LNCaP clone FGC (cell line): ENCODE data around the gene SPTBN1.

Experiments
- DNase-seq: peaks from one replicate; pipeline ENCODE4 v3.0.0-alpha.2; 2011; ENCODE audit warnings: low read depth
- H3K4me3 ChIP-seq: 2 replicates; pipeline ENCODE4 v1.5.1; 2011; ENCODE audit warnings: mild to moderate bottlenecking, low read depth, low read length, control low read depth
- CTCF ChIP-seq: IDR thresholded peaks from 2 replicates; pipeline ENCODE4 v1.5.1; 2012; ENCODE audit warnings: mild to moderate bottlenecking; ENCODE audit not compliant: control insufficient read depth, insufficient read depth; ENCODE audit errors: extremely low read depth

Gene SPTBN1

GRCh38 chr2:54466870-54467269 is 10.7 kb downstream of the SPTBN1 start:
- no peak for TF ChIP-seq CTCF
- no peak for DNase-seq
- no peak overlapping the region for H3K4me3 ChIP-seq

- no peak overlapping the region for H3K4me3 ChIP-seq
- no peak for DNase-seq
- no peak for TF ChIP-seq CTCF
Measured at GRCh38 chr2:54468673-54469072, 12.5 kb downstream of the SPTBN1 start.

- no peak for TF ChIP-seq CTCF
- no peak for DNase-seq
- H3K4me3 ChIP-seq = no peak overlapping the region
Measured at GRCh38 chr2:54469484-54470053, 13.4 kb downstream of the SPTBN1 start.

- no peak overlapping the region for H3K4me3 ChIP-seq
- no peak for TF ChIP-seq CTCF
- DNase-seq = no peak
Measured at GRCh38 chr2:54470266-54470938, 14.3 kb downstream of the SPTBN1 start.

GRCh38 chr2:54471221-54471711 is 15.1 kb downstream of the SPTBN1 start:
- DNase-seq = no peak
- TF ChIP-seq CTCF = no peak
- no peak overlapping the region for H3K4me3 ChIP-seq

GRCh38 chr2:54473851-54474250 is 17.7 kb downstream of the SPTBN1 start:
- TF ChIP-seq CTCF = no peak
- no peak for DNase-seq
- no peak overlapping the region for H3K4me3 ChIP-seq

- DNase-seq = no peak
- TF ChIP-seq CTCF = no peak
- H3K4me3 ChIP-seq = no peak overlapping the region
Measured at GRCh38 chr2:54475285-54475684, 19.2 kb downstream of the SPTBN1 start.
